Kidney capillary endothelial cell (primary cell): Measurements from ENCODE around the gene RPL37.
"Not testable (repeated sequence)": the region's sequence is repeated elsewhere in the genome, so short reads cannot be mapped to it uniquely, and the experiment has no call there.

Experiments
- DNase-seq: peaks from one replicate; pipeline ENCODE4 v3.0.0-alpha.2; 2018; ENCODE audit warnings: low spot score

RPL37 gene

GRCh38 chr5:40796487-40796889, 38.5 kb downstream of the RPL37 start:
- DNase-seq: peak; percentile 41

GRCh38 chr5:40794877-40795276, 40.1 kb downstream of the RPL37 start:
- DNase-seq: not testable (repeated sequence)

DNA sequence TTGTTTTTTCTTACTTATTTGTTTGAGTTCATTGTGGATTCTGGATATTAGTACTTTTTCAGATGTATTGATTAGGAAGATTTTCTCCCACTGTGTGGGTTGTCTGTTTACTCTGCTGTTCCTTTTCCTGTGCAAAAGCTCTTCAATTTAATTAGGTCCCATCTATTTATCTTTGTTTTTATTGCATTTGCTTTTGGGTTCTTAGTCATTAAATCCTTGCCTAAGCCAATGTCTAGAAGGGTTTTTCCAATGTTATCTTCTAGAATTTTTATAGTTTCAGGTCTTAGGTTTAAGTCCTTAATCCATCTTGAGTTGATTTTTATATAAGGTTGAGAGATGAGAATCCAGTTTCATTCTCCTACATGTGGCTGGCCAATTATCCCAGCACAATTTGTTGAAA, 40.7 kb downstream of the RPL37 start:
- not testable (repeated sequence) for DNase-seq

DNA sequence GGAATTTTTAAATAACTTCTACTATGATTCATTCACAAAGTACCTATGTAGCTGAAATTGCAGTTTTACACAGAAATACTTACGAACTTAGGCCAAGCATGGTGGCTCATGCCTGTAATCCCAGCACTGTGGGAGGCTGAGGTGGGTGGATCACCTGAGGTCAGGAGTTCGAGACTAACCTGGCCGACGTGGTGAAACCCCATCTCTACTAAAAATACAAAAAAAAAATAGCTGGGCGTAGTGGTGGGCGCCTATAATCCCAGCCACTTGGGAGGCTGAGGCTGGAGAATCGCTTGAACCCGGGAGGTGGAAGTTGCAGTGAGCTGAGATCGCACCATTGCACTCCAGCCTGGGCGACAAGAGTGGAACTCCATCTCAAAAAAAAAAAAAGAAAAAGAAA, 42.3 kb downstream of the RPL37 start:
- not testable (repeated sequence) for DNase-seq

- no peak for DNase-seq
Measured at GRCh38 chr5:40791715-40792139, 43.3 kb downstream of the RPL37 start.

DNA sequence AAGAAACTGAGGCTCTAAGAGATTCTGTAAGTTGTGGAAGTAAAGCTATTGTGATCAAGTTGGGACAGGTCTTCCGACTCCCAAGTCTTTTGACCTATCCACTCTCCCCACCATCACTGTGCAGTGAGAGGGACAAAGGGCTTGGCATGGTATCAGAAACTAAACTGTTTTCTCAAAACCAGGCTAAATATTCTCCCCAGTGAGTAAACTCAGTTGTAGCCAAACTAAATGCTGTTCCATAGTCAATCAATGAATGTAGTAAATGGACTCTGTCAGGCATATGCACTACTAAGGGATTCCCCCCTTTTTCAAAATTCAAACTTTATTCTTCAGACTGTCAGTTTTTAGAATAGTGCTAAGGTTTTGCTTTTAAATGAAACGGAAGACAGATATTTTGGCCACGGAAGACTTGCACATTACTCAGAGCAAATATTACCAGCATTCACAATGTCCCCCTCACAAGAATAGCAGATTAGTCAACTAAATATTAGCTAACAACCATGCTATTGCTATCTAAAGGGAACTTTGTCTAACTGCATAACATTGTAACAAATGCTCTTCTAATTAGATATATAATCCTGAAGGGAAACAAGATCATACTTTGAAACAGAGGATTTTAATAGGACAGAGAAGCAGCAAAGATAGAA, 44.0 kb downstream of the RPL37 start:
- DNase-seq: no peak

GRCh38 chr5:40788941-40789340, 46.1 kb downstream of the RPL37 start:
- not testable (repeated sequence) for DNase-seq

- no peak for DNase-seq
Measured at GRCh38 chr5:40787986-40788385, 47.0 kb downstream of the RPL37 start.

GRCh38 chr5:40786664-40787063, 48.4 kb downstream of the RPL37 start:
- not testable (repeated sequence) for DNase-seq

DNA sequence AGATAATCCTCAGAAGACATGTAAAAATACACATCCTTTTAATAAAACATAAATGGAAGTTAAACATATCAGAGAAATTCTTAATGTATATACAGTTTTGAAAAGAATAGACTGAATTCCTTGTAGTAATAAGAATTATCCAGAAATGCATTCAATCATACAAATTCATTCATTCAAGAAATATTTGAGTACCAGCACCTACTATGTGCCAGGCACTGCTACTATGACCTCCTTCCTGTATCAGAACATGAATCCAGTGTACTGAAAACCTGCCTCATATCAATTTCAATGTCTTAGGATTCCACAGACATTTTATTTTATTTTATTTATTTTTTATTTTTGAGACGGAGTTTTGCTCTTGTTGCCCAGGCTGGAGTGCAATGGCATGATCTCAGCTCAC, 50.1 kb downstream of the RPL37 start:
- no peak for DNase-seq

DNA sequence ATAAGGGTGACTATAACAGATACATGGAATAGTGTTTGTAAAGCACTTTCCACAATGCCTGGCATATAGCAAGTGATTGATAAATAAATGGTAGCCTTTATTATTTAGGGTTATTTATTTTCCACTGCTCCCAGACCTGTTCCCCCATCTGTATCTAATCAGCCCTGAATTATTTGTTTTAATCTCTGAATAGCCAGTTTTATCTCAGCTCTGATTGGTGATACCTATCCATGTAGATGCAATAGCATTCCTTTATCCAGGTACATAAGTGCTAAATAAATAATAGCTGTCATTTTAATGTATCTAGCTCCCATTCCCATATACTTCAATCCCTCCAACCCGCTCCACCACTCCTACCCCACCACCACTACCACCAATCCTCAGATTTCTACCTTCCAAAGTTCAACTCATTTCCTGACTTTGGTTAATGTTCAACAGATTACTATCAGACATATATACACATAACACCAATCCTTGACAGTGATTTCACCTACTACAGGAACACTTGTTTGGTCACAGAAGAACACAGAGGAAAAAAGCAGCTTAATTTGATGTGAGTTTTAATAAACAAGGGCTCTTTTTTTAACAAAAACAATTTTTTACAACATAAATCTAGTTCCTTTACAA, 50.9 kb downstream of the RPL37 start:
- no peak for DNase-seq

- no peak for DNase-seq
Measured at GRCh38 chr5:40781843-40782409, 53.1 kb downstream of the RPL37 start.

GRCh38 chr5:40780858-40781257, 54.2 kb downstream of the RPL37 start:
- no peak for DNase-seq

- no peak for DNase-seq
Measured at GRCh38 chr5:40780199-40780598, 54.8 kb downstream of the RPL37 start.

- DNase-seq: no peak
Measured at GRCh38 chr5:40779561-40779960, 55.5 kb downstream of the RPL37 start.

GRCh38 chr5:40778133-40778532, 56.9 kb downstream of the RPL37 start:
- DNase-seq: no peak

- DNase-seq: no peak
Measured at GRCh38 chr5:40776658-40776977, 58.4 kb downstream of the RPL37 start.

DNA sequence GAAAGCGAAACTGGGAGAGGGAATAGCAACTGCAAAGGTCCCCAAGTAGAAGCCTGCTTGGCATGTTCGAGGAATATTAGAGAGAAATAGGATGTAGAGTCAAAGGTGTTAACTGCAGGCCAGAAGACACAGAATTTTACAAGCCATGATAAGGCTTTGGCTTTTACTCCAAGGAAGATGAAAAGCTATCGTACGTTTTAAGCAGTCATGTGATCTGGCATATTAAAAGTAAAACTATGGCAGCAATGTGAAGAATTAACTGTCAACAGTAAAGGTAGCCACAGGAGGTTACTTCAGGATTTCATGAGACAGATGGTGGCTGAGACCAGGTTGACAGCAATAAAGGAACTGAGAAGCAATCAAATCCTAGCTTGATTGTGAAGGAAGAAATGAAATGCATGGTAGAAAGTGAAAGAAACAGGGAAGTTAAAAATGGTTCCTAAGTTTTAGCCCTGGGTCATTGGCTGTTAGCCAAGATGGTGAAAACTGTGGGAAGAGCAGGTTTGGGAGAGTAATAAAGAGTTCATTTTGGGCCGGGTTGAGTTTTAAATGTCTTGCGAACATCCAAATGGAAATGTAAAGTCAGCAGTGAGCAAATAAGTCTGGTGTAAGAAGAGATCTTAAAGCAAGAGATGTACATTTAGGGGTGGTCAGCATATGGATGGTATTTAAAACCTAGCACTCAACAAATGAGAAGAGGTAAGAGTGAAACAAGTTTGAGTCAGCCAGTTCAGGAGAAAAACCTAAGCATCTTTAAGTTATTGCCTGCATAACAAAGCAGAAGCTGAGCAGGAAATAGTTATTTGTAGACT, 59.0 kb downstream of the RPL37 start:
- DNase-seq: no peak
